PFSK-1 (cell line): ENCODE data around the gene RPS6KB1.

Experiments used
- POLR2AphosphoS5 ChIP-seq: IDR thresholded peaks from 2 replicates; pipeline ENCODE4 v1.6.1; 2012; ENCODE audit warnings: low read depth, mild to moderate bottlenecking, control low read depth, low read length, moderate library complexity
- REST ChIP-seq, 2 experiments: IDR thresholded peaks; 2 replicates each; pipeline versions ENCODE4 v1.6.1 to v1.8.0; 2011 to 2012; ENCODE audit warnings: low read depth in 2 of 2, low read length in 2 of 2, control low read depth in 1 of 2, inconsistent platforms in 1 of 2, mild to moderate bottlenecking in 1 of 2, moderate library complexity in 1 of 2; ENCODE audit not compliant: insufficient read depth in 1 of 2

GRCh38 chr17:59878624-59879023, 14.3 kb upstream of the RPS6KB1 start:
- TF ChIP-seq POLR2AphosphoS5 (no peak), REST (IDR thresholded peaks at IDR 0.05; ENCODE audit: insufficient read depth in 1 of 2, low read depth in 2 of 2, low read length in 2 of 2) (no peak)
